Uterus (tissue), 4 donors: ENCODE results near the gene APC2. TPM values are rescaled to one million over a fixed set of nuclear protein-coding genes. Genes with fewer than 3 reads are reported as not detected.

Source experiments
- DNase-seq, 2 donors: peaks; one replicate each; pipeline ENCODE4 v3.0.0-alpha.2; 2019 to 2020
- H3K27ac ChIP-seq, 2 donors: fragments of 200-600 bp; sonication (generic); 1 replicate in 1 of 2; 2 replicates in 1 of 2; pipeline ENCODE4 v1.5.1; 2016 to 2018
- H3K27me3 ChIP-seq, 2 donors: fragments of 200-600 bp; sonication (generic); one replicate each; pipeline ENCODE4 v1.5.1; 2018 to 2019; ENCODE audit warnings: control low read depth in 1 of 2
- H3K36me3 ChIP-seq, 2 donors: fragments of 200-600 bp; sonication (generic); one replicate each; pipeline ENCODE4 v1.5.1; 2019; ENCODE audit warnings: control low read depth in 1 of 2
- H3K4me1 ChIP-seq, 2 donors: fragments of 200-600 bp; sonication (generic); one replicate each; pipeline ENCODE4 v1.5.1; 2018 to 2019; ENCODE audit warnings: control low read depth in 1 of 2
- H3K4me3 ChIP-seq, 2 donors: fragments of 200-600 bp; sonication (generic); 1 replicate in 1 of 2; 2 replicates in 1 of 2; pipeline ENCODE4 v1.5.1; 2018 to 2019; ENCODE audit warnings: mild to moderate bottlenecking in 1 of 2
- H3K9me3 ChIP-seq, 2 donors: fragments of 200-600 bp; sonication (generic); one replicate each; pipeline ENCODE4 v1.5.1; 2019; ENCODE audit warnings: control low read depth in 1 of 2
- CTCF ChIP-seq, 4 experiments: fragments of 200-600 bp in 2 of 4; fragments of 450-650 bp in 2 of 4; sonication (generic) in 2 of 4; IDR thresholded peaks; one replicate each; pipeline ENCODE4 v1.5.1; 2016 to 2019; ENCODE audit warnings: antibody characterized with exemption in 4 of 4, mild to moderate bottlenecking in 2 of 4, moderate library complexity in 1 of 4
- POLR2A ChIP-seq, 2 donors: fragments of 450-650 bp; IDR thresholded peaks; one replicate each; pipeline ENCODE4 v1.6.1; 2016; ENCODE audit warnings: antibody characterized with exemption in 2 of 2, mild to moderate bottlenecking in 1 of 2, moderate library complexity in 1 of 2
- intact Hi-C: fragments of 100-400 bp; cut with DNase I; formaldehyde crosslinking; loops from one replicate; pipeline ENCODE4 v1.15.1; 2023; ENCODE audit warnings: low total_unique reads
- total RNA-seq, 4 donors: library from RNA; depleted of rRNA in 3 of 4; stranded (reverse); fragments of >200 nt in 3 of 4; gene quantifications; one replicate each; pipeline versions ENCODE4 v1.1.0 to v1.2.4, GENCODE V29; 2014 to 2023
- donor health status: DM: yes; HTN: yes; CAD: no.

Gene APC2
- total RNA-seq, 4 donors from 2014 or later: 0.12 to 3.5 (median 0.77) TPM; not detected in 1

GRCh38 chr19:1408300-1409203 lies 41.4 kb upstream of the APC2 start:
- DNase-seq: peak in 1 of 2 donors; percentile 37
- Histone ChIP-seq H3K27me3 (no peaks in the 10 kb centered on the region), H3K4me1 (peaks cover 0 to 42% of the 10 kb centered on the region in 2 donors), H3K9me3 (no peaks in the 10 kb centered on the region), H3K27ac (peak overlapping the region; percentile 86 to 91), H3K36me3 (no peaks in the 10 kb centered on the region), H3K4me3 (peak overlapping the region; percentile 98 to 100)
- intact Hi-C loops: no loop called here
- no peak for TF ChIP-seq POLR2A (IDR thresholded peaks at IDR 0.05)
- TF ChIP-seq CTCF (IDR thresholded peaks at IDR 0.05): no peak

- H3K9me3 ChIP-seq: no peaks in the 10 kb centered on the region
- H3K36me3 ChIP-seq: no peaks in the 10 kb centered on the region
- TF ChIP-seq CTCF (IDR thresholded peaks at IDR 0.05) (no peak), POLR2A (IDR thresholded peaks at IDR 0.05) (no peak)
- no peaks in the 10 kb centered on the region for H3K27me3 ChIP-seq
- peaks cover 0 to 42% of the 10 kb centered on the region in 2 donors for H3K4me1 ChIP-seq
- H3K4me3 ChIP-seq: peak overlapping the region; percentile 98 to 100
- DNase-seq: no peak
- intact Hi-C loops: no loop called here
- H3K27ac ChIP-seq: peak overlapping the region; percentile 86 to 91
Observed at GRCh38 chr19:1409204-1410005, 40.5 kb upstream of the APC2 start.

GRCh38 chr19:1410136-1410786 lies 39.7 kb upstream of the APC2 start:
- no peak for DNase-seq
- TF ChIP-seq CTCF (IDR thresholded peaks at IDR 0.05) (no peak), POLR2A (IDR thresholded peaks at IDR 0.05) (no peak)
- H3K4me3 ChIP-seq: no peak overlapping the region
- peak overlapping the region in 1 of 2 donors; percentile 6 for H3K27ac ChIP-seq
- peaks cover 0 to 42% of the 10 kb centered on the region in 2 donors for H3K4me1 ChIP-seq
- intact Hi-C loops: no loop called here
- H3K9me3 ChIP-seq: no peaks in the 10 kb centered on the region
- H3K36me3 ChIP-seq: no peaks in the 10 kb centered on the region
- no peaks in the 10 kb centered on the region for H3K27me3 ChIP-seq

- intact Hi-C loops: no loop called here
- TF ChIP-seq POLR2A (IDR thresholded peaks at IDR 0.05): no peak
- no peak for TF ChIP-seq CTCF (IDR thresholded peaks at IDR 0.05)
- no peak for DNase-seq
- Histone ChIP-seq H3K4me3 (no peak overlapping the region), H3K9me3 (no peaks in the 10 kb centered on the region), H3K36me3 (no peaks in the 10 kb centered on the region), H3K27ac (peak overlapping the region in 1 of 2 donors; percentile 6), H3K27me3 (no peaks in the 10 kb centered on the region), H3K4me1 (peaks cover 2 to 47% of the 10 kb centered on the region in 2 donors)
Observed at GRCh38 chr19:1410789-1411188, 39.1 kb upstream of the APC2 start.
